ENCODE measurements around the gene PIK3R5. TPM values are rescaled to one million over a fixed set of nuclear protein-coding genes. Genes with fewer than 3 reads are reported as not detected.

PIK3R5 gene
- total RNA-seq = not detected in 2 replicates

GRCh38 chr17:8965394-8966168 is at the start of gene PIK3R5:
PIK3R5 (minus strand) TSS chr17:8965707; CDS start chr17:8911494, 54,213 bp downstream.

DNA sequence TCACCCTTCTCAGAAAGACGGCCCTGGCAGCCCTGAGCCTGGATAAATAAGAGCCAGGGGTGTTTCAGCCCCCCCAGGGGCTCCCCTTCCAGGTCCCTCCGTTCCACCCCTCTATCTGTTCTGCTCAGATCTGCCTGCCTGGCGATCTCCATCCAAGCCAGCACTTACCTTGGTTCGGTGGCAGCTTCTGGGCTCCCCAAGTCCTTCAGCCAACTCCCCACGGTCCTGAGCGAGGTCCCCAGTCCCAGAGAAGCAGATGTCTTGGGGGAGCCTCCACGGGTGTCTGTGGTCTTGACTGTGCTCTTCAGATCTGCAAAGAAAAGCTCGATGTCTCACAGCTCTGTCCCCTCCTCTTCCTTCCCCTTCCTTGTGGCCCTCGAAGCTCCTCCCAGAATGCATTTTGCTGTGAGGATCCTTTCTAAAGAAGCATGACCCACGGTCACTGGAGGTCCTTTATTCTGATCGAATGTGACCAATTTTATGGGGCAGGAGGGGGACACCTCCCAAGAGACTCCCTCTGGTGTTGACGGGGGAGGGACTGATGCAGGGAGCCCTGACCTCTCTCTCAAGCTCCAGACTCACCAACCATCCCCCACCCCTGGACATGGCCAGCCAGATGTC is 98.0 kb downstream of the PIK3R5 start, which contains the start of gene PIK3R6:
Gene PIK3R6, minus strand, starts transcription at position 314 of the 621 bp plus-strand sequence. CDS start 17,880 bp downstream, outside the sequence.

Other genes starting within 250 kb of the PIK3R5 start
- gene CCDC42, start 220.9 kb downstream of the PIK3R5 start, total RNA-seq = not detected in 2 replicates
- not detected in 2 replicates for gene SPDYE4, start 207.2 kb downstream of the PIK3R5 start, total RNA-seq
- gene MFSD6L, start 166.3 kb downstream of the PIK3R5 start, total RNA-seq = not detected in 2 replicates
- gene PIK3R6, start 98.0 kb downstream of the PIK3R5 start, total RNA-seq = not detected in 2 replicates
- 0.37 and 0.59 TPM in 2 replicates for gene NTN1, start 55.8 kb upstream of the PIK3R5 start, total RNA-seq

Data from smooth muscle cell of the umbilical artery (primary cell).